Esophagus muscularis mucosa (tissue), 4 donors: ENCODE data around the gene SLC16A3. TPM values are rescaled to one million over a fixed set of nuclear protein-coding genes. Genes with fewer than 3 reads are reported as not detected.

Source experiments
- DNase-seq: peaks from one replicate; pipeline ENCODE4 v3.0.0-alpha.2; 2017; ENCODE audit errors: extremely low spot score
- H3K27ac ChIP-seq, 4 donors: fragments of 200-600 bp; sonication (generic); replicated peaks in 1 of 4; 1 replicate in 3 of 4; 2 replicates in 1 of 4; pipeline ENCODE4 v1.5.1; 2016 to 2019; ENCODE audit warnings: mild to moderate bottlenecking in 1 of 4
- H3K27me3 ChIP-seq, 4 donors: fragments of 200-600 bp; sonication (generic); one replicate each; pipeline versions ENCODE4 v1.5.1 to v1.6.0; 2016 to 2019
- H3K36me3 ChIP-seq, 4 donors: fragments of 200-600 bp; sonication (generic); one replicate each; pipeline ENCODE4 v1.5.1; 2016 to 2019
- H3K4me1 ChIP-seq, 4 donors: fragments of 200-600 bp; sonication (generic); one replicate each; pipeline ENCODE4 v1.5.1; 2016 to 2019
- H3K4me3 ChIP-seq, 4 donors: fragments of 200-600 bp; sonication (generic); 1 replicate in 2 of 4; 2 replicates in 2 of 4; pipeline ENCODE4 v1.5.1; 2016 to 2019; ENCODE audit warnings: mild to moderate bottlenecking in 4 of 4, moderate library complexity in 1 of 4
- H3K9me3 ChIP-seq, 4 donors: fragments of 200-600 bp; sonication (generic); 1 replicate in 3 of 4; 2 replicates in 1 of 4; pipeline ENCODE4 v1.5.1; 2016 to 2019
- EP300 ChIP-seq: sonication (generic); formaldehyde crosslinking; IDR thresholded peaks from one replicate; pipeline ENCODE4 v1.6.1; 2017; ENCODE audit warnings: antibody characterized with exemption
- POLR2A ChIP-seq: fragments of 450-650 bp; IDR thresholded peaks from one replicate; pipeline ENCODE4 v1.6.1; 2017; ENCODE audit warnings: antibody characterized with exemption, moderate library complexity, mild to moderate bottlenecking, low read depth
- POLR2AphosphoS5 ChIP-seq, 2 donors: sonication (generic); formaldehyde crosslinking; IDR thresholded peaks; one replicate each; pipeline ENCODE4 v1.6.1; 2017; ENCODE audit warnings: antibody characterized with exemption in 2 of 2
- WGBS: methylation state at CpG from one replicate; pipeline ENCODE4 v1.1.5; 2018; 5-methylcytosine and 5-hydroxymethylcytosine counted together
- intact Hi-C: fragments of 100-400 bp; cut with DNase I; formaldehyde crosslinking; loops from one replicate; pipeline ENCODE4 v1.15.1; 2023
- total RNA-seq, 4 donors: library from RNA; depleted of rRNA; stranded (reverse); fragments of >200 nt; gene quantifications; one replicate each; pipeline versions ENCODE4 v1.1.0 to v1.2.1, GENCODE V29; 2016
- TF ChIP-seq, protein P1 (sequence below), 3 experiments: fragments of 200-600 bp in 2 of 3; fragments of 450-650 bp in 1 of 3; sonication (generic) in 2 of 3; IDR thresholded peaks; one replicate each; pipeline ENCODE4 v1.5.1; 2017 to 2019; ENCODE audit warnings: antibody characterized with exemption in 3 of 3, mild to moderate bottlenecking in 2 of 3, moderate library complexity in 1 of 3

Gene SLC16A3
- total RNA-seq, 4 donors from 2014 or later: 17.0 to 28.8 (median 23.4) TPM

DNA sequence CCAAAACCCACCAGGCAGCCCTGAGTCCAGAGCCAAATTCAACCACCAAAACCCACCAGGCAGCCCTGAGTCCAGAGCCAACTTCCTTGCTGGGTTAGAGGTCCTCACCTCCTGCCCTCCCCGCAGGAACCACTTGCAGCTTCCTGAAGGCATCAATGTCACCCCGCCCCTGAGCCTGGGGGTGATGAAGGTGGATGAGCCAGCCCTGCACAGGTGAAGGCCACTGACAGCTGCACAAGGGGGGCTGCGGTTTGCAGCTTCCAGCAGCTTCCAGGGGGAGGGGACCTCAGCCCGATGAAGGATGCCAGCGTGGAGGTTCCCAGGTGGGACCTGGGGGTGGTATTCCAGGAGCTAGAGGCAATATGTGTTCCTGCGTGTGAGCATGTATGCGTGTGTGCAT lies 52.2 kb downstream of the SLC16A3 start:
- Histone ChIP-seq H3K36me3 (peaks cover 0 to 12% (median 5%) of the 10 kb centered on the region in 4 donors), H3K27me3 (no peaks in the 10 kb centered on the region), H3K4me1 (peaks cover 4 to 15% (median 6%) of the 10 kb centered on the region in 4 donors), H3K27ac (no peak overlapping the region), H3K4me3 (no peak overlapping the region), H3K9me3 (no peaks in the 10 kb centered on the region)
- DNase-seq: no peak
- 70% methylated on average over 6 of the region's 7 CpGs for WGBS
- TF ChIP-seq POLR2AphosphoS5 (IDR thresholded peaks at IDR 0.05) (no peak), POLR2A (no peak), EP300 (no peak)
- TF ChIP-seq, protein P1, sequence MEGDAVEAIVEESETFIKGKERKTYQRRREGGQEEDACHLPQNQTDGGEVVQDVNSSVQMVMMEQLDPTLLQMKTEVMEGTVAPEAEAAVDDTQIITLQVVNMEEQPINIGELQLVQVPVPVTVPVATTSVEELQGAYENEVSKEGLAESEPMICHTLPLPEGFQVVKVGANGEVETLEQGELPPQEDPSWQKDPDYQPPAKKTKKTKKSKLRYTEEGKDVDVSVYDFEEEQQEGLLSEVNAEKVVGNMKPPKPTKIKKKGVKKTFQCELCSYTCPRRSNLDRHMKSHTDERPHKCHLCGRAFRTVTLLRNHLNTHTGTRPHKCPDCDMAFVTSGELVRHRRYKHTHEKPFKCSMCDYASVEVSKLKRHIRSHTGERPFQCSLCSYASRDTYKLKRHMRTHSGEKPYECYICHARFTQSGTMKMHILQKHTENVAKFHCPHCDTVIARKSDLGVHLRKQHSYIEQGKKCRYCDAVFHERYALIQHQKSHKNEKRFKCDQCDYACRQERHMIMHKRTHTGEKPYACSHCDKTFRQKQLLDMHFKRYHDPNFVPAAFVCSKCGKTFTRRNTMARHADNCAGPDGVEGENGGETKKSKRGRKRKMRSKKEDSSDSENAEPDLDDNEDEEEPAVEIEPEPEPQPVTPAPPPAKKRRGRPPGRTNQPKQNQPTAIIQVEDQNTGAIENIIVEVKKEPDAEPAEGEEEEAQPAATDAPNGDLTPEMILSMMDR (IDR thresholded peaks at IDR 0.05): no peak
- intact Hi-C loops: no loop called here

DNA sequence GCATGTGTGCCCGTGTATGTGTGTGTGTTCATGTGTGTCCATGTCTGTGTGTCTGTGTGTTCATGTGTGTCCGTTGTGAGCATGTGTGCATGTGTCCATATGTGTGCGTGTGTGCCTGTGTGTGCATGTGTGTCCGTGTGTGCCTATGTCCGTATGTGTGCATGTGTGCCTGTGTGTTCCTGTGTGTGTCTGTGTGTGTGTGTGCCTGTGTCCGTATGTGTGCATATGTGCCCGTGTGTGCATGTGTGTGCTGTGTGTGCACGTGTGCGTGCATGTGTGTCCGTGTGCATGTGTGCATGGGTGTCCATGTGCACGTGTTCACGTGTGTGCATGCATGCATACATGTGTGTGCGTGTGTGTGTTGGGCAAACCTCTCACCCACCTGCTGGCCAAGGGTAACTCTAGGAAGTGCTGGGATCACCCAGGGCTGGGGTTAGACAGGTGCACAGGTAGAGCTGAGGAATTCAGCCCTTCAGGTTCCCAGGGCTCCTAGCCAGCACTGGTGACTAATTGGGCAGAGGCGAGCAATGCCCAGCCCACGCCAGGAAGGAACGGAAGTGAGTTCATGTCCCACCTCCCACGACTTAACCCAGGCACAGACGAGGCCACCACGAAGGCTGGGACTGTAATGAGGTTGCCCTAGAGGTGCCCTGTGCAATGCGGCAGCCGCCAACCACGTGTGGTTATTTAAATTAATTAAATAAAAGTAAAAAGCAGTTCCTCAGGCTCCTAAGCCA lies 52.8 kb downstream of the SLC16A3 start:
- H3K9me3 ChIP-seq: no peaks in the 10 kb centered on the region
- H3K27me3 ChIP-seq: no peaks in the 10 kb centered on the region
- H3K4me1 ChIP-seq: peaks cover 4 to 15% (median 6%) of the 10 kb centered on the region in 4 donors
- 77% methylated on average over 21 of the region's 22 CpGs for WGBS
- TF ChIP-seq EP300 (no peak), POLR2A (no peak), POLR2AphosphoS5 (IDR thresholded peaks at IDR 0.05) (no peak)
- TF ChIP-seq, protein P1 (IDR thresholded peaks at IDR 0.05): no peak
- peaks cover 0 to 12% (median 5%) of the 10 kb centered on the region in 4 donors for H3K36me3 ChIP-seq
- no peak overlapping the region for H3K4me3 ChIP-seq
- no peak for DNase-seq
- intact Hi-C loops: no loop called here
- H3K27ac ChIP-seq: no peak overlapping the region

DNA sequence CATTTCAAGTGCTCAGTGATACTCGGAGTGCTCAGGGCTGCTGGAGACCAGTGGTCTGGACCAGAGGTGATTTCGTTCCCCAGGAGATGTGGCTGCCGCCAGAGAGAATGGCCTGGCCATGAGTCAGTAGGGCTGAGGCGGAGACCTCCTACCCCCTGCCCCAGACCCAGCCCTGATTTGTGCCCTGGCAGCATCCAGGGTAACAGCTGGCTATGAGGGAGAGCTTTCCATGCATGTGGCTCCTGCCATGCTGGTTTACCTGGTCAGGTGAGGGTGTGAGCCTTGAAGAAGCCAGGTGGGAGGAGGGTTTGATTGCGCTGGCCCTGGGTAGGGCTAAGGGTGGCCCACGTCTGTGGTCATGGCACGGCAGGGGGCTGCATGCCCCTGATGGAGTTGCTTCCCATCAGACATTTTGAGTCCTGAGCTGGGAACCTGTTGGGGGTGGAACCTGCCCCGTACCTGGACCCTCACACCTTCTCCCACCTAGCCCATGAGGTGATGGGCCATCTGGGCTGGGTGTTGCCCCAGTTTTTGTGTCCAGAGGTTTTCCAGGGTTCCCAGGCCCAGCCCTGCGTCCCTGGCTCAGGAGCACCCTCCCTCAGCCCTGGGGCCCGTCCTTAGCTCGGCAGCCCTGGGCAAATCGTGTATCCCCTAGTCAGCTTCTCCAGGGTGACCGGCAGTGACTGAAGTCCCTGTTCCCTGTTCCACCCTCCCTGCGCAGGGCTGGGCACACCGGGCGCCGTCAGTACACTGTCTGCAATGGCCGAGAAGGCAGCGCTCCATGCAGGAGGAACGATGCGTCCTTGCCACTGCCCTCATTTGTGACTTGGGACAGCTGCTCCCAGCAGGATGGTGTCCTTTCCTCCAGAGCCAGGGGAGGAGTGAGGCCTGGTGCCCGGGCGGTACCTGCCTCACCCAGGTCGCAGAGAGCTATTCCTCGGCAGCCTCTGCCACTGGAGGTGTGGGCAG lies 53.7 kb downstream of the SLC16A3 start:
- H3K9me3 ChIP-seq: no peaks in the 10 kb centered on the region
- intact Hi-C loops: no loop called here
- H3K27me3 ChIP-seq: no peaks in the 10 kb centered on the region
- H3K27ac ChIP-seq: no peak overlapping the region
- DNase-seq: no peak
- TF ChIP-seq, protein P1 (IDR thresholded peaks at IDR 0.05): no peak
- TF ChIP-seq POLR2AphosphoS5 (IDR thresholded peaks at IDR 0.05) (no peak), EP300 (no peak), POLR2A (no peak)
- no peak overlapping the region for H3K4me3 ChIP-seq
- peaks cover 6 to 20% (median 8%) of the 10 kb centered on the region in 4 donors for H3K4me1 ChIP-seq
- H3K36me3 ChIP-seq: peaks cover 0 to 8% (median 4%) of the 10 kb centered on the region in 4 donors
- WGBS: 83% methylated on average over 1 of the region's 25 CpGs

DNA sequence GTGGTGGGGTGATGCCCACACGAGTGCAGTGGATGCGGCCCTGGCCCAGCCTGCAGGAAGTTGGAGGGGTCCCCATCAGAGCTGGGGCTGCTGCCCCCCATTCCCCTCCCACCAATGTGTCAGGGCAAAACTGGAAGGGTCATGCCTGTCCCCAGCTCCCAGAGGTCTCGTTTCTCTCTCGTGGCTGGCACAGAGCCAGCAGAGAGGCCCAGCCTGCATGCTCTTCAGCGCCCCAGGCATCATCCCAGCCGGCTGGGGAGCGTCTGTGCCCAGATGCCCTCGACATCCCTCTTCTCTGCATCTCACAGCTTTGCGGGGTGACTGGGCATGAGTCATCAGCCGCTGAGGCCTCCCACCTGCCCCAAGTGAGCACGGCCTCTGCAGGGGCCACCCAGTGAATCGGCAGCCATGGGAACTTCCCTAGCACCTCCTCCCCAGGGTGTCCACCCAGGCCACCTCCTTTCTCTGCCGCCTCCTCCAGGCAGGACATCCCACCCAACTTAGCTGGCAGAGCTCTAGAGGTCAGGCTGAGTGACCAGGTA lies 54.4 kb downstream of the SLC16A3 start:
- intact Hi-C loops: no loop called here
- Histone ChIP-seq H3K4me1 (peaks cover 13 to 28% (median 16%) of the 10 kb centered on the region in 4 donors), H3K27me3 (no peaks in the 10 kb centered on the region), H3K36me3 (peaks cover 0 to 1% (median under 1%) of the 10 kb centered on the region in 4 donors), H3K4me3 (no peak overlapping the region), H3K27ac (no peak overlapping the region), H3K9me3 (no peaks in the 10 kb centered on the region)
- 19% methylated on average over 6 of the region's 13 CpGs for WGBS
- TF ChIP-seq EP300 (no peak), POLR2AphosphoS5 (IDR thresholded peaks at IDR 0.05) (no peak), POLR2A (no peak)
- TF ChIP-seq, protein P1 (IDR thresholded peaks at IDR 0.05): no peak
- no peak for DNase-seq
